Measurements from ENCODE around the gene SPOCK1.

SPOCK1 gene

DNA sequence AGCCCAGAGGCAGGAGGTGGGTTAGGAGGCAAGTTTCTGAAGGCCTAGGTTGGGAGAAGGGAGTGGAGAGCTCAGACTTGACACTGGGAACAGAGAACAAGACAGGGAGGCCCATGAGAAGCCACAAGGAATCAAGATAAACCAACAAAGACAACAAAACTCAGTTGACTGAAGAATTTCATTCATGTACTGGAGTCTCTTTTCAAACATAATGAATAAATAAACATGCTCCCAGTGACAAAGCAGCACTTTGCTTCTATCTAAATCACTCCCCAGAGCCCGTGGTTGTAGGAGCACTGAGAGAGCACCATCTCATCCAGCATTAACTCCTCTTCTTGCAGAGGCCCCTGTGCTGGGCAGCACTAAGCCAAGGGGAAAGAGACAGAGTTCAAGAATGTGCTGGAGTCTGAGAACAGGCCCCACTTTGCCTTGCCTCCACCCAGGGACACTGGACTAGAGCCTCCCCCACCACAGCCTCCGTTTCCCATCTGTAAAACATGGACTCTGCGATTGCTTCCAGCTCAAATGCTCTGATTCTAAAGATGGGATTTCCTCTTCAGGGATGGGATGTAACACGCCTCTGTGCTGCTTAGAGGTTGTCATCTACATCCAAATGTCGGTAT lies 282.0 kb downstream of the SPOCK1 start:
- no peak overlapping the region for H3K4me3 ChIP-seq (replicated peaks; ENCODE audit: low read depth, low read length)
- TF ChIP-seq, protein P1, sequence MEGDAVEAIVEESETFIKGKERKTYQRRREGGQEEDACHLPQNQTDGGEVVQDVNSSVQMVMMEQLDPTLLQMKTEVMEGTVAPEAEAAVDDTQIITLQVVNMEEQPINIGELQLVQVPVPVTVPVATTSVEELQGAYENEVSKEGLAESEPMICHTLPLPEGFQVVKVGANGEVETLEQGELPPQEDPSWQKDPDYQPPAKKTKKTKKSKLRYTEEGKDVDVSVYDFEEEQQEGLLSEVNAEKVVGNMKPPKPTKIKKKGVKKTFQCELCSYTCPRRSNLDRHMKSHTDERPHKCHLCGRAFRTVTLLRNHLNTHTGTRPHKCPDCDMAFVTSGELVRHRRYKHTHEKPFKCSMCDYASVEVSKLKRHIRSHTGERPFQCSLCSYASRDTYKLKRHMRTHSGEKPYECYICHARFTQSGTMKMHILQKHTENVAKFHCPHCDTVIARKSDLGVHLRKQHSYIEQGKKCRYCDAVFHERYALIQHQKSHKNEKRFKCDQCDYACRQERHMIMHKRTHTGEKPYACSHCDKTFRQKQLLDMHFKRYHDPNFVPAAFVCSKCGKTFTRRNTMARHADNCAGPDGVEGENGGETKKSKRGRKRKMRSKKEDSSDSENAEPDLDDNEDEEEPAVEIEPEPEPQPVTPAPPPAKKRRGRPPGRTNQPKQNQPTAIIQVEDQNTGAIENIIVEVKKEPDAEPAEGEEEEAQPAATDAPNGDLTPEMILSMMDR (IDR thresholded peaks at IDR 0.05; ENCODE audit: low read depth, low read length, missing control alignments) = no peak
- no peak for DNase-seq (ENCODE audit: extremely low read depth, low read depth)

DNA sequence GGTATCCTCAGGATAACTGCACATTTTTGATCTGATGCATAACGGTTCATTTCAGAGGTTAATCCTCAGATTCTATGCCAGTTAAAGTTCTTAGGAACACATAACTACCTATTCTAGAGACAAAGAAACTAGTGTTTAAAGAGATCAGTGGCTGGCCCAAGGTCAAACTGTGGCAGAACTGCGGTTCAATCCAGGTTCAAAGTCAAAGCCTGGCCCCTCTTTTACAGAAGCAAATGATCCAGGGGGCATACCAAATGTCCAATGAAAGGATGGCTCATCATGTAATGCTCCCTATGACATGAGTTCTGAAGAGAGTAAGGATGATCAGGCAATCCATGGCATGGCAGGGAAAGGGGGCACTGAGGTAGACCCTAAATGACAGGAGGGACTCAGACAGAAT lies 283.3 kb downstream of the SPOCK1 start:
- DNase-seq (ENCODE audit: extremely low read depth, low read depth) = no peak
- no peak overlapping the region for H3K4me3 ChIP-seq (replicated peaks; ENCODE audit: low read depth, low read length)
- TF ChIP-seq, protein P1 (IDR thresholded peaks at IDR 0.05; ENCODE audit: low read depth, low read length, missing control alignments) = no peak

DNA sequence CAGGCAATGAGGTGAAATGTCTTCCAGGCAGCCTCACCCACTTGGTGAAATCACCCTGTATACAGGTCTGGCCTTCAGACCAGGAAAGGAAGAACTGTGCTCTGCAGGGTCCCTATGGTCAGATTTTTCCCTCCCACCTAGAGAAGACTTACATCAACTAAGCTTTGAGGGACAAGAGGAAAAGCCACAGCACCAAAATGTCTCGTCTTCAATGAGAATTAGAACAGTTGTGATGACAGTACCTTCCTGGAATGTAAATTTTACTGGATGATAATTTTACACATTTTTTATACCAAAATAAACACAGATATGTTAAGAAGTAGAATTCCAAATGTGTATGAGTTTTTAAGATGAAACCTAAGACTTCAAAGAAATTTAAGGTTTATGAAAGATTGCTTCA lies 283.9 kb downstream of the SPOCK1 start:
- DNase-seq (ENCODE audit: extremely low read depth, low read depth) = no peak
- H3K4me3 ChIP-seq (replicated peaks; ENCODE audit: low read depth, low read length) = no peak overlapping the region
- TF ChIP-seq, protein P1 (IDR thresholded peaks at IDR 0.05; ENCODE audit: low read depth, low read length, missing control alignments) = no peak

DNA sequence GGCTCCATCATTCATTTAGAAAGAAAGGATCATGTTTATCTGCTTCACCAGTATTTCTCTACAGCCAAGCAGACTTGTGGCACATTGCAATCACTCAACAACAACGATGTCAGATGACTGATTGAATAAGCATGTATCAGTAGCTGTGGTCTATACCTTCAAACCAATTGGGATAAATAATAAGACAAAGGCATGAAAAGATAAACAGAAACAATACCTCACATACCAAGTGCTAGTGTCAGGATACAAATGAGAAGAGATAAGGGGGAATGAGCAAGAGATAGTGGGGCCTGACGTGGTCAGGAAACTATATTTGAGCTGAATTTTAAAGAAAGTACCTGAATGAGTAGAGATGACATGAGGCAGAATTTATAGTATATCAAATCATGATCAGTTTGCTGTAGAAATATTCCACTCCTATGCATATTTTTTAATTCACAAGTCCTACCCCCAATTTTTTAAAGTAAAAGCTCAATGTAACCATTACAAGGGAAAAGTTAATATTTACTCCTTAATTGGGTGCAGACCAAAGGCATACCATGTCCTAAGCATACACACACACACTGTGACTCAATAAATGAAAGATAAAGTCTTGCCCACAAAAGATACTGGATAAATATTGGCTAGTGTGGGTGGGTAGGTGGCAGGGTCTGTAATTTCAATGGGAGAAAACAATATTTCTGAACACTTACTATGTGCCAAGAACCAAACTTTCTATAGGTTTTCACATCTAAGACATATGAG lies 284.5 kb downstream of the SPOCK1 start:
- no peak for DNase-seq (ENCODE audit: extremely low read depth, low read depth)
- no peak overlapping the region for H3K4me3 ChIP-seq (replicated peaks; ENCODE audit: low read depth, low read length)
- TF ChIP-seq, protein P1 (IDR thresholded peaks at IDR 0.05; ENCODE audit: low read depth, low read length, missing control alignments) = no peak

DNA sequence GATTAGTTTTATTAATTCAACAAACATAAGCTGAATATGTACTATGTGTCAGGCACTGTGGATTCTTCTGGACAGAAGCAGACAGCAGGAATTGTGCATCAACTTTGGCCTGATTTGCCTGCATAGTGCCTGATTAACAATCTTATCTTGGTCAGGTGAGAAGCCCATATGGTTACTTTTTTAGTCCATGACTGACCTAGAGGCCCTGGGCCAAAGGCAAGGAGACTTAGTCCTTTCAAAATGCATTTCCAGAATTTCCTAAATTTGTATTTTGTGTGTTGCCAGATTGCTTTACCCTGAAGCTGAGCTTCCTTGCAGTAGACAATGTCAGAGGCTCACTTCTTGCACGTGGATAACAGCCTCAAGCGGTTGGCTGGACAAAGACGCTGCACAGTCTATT lies 286.7 kb downstream of the SPOCK1 start:
- no peak overlapping the region for H3K4me3 ChIP-seq (replicated peaks; ENCODE audit: low read depth, low read length)
- TF ChIP-seq, protein P1 (IDR thresholded peaks at IDR 0.05; ENCODE audit: low read depth, low read length, missing control alignments) = no peak

DNA sequence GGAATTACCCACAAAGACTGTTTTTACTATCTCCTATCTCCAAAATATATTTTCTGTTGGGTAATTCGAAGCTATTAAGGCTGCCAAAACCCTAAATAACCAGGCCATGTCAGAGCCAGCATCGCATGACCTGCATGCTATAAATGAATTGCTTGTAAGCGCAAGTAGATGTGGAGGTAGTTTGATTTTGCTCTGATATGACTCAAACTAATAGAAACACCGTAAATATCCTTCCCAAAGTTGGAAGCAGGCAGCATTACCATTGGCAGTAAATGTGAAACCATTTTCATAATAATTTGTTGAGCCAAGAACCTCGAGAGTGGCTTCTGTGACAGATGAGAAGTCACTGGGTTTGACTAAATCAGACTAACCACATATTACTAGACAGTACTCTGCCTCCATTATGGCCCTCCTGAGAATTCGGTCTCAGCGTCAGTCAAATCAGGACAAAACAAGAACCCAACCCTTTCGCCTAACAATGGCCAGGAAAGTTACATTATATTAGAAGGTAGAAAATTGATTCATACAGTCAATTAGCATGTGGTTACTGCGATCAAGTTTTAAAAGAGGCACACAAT lies 289.8 kb downstream of the SPOCK1 start:
- TF ChIP-seq, protein P1 (IDR thresholded peaks at IDR 0.05; ENCODE audit: low read depth, low read length, missing control alignments) = no peak
- DNase-seq (ENCODE audit: extremely low read depth, low read depth) = no peak
- H3K4me3 ChIP-seq (replicated peaks; ENCODE audit: low read depth, low read length) = no peak overlapping the region

More for the DNA sequence above, 286.7 kb downstream of the SPOCK1 start:
- no peak for DNase-seq (ENCODE audit: extremely low read depth, low read depth)
